Neural cell (in vitro differentiated cells): Measurements from ENCODE around the gene WWC2.

Experiments
- CTCF ChIP-seq: fragments of 450-650 bp; IDR thresholded peaks from 2 replicates; pipeline ENCODE4 v1.5.1; 2014; ENCODE audit warnings: antibody characterized with exemption, mild to moderate bottlenecking, moderate library complexity; ENCODE audit not compliant: poor library complexity, severe bottlenecking
- EP300 ChIP-seq: fragments of 450-650 bp; conservative IDR thresholded peaks from 2 replicates; pipeline ENCODE4 v1.6.1; 2014; ENCODE audit warnings: antibody characterized with exemption, mild to moderate bottlenecking, moderate library complexity; ENCODE audit not compliant: poor library complexity, severe bottlenecking
- EZH2 ChIP-seq: fragments of 200-600, 300-800 bp; shearing (Covaris generic), sonication (generic); IDR thresholded peaks from 2 replicates; pipeline ENCODE4 v1.6.1; 2014; ENCODE audit warnings: antibody characterized with exemption, low read length, borderline replicate concordance, mild to moderate bottlenecking; ENCODE audit not compliant: insufficient read depth, poor library complexity, severe bottlenecking
- POLR2AphosphoS5 ChIP-seq: IDR thresholded peaks from 2 replicates; pipeline ENCODE4 v1.6.1; 2012
- RAD21 ChIP-seq: fragments of 450-650 bp; conservative IDR thresholded peaks from 2 replicates; pipeline ENCODE4 v1.6.1; 2014; ENCODE audit warnings: antibody characterized with exemption, mild to moderate bottlenecking, moderate library complexity
- REST ChIP-seq: IDR thresholded peaks from 2 replicates; pipeline ENCODE4 v1.6.1; 2012; ENCODE audit warnings: borderline replicate concordance
- SMC3 ChIP-seq: fragments of 450-650 bp; conservative IDR thresholded peaks from 2 replicates; pipeline ENCODE4 v1.6.1; 2014; ENCODE audit warnings: antibody characterized with exemption, mild to moderate bottlenecking, moderate library complexity; ENCODE audit not compliant: poor library complexity
- TAF1 ChIP-seq: IDR thresholded peaks from 2 replicates; pipeline ENCODE4 v1.6.1; 2012; ENCODE audit warnings: low read depth

GRCh38 chr4:183333202-183333601 is 234.1 kb downstream of the WWC2 start:
- TF ChIP-seq CTCF: no peak
- no peak for TF ChIP-seq REST
- TF ChIP-seq POLR2AphosphoS5: no peak
- TF ChIP-seq RAD21: no peak
- TF ChIP-seq TAF1: no peak
- TF ChIP-seq EZH2: no peak
- TF ChIP-seq SMC3: no peak
- no peak for TF ChIP-seq EP300
